Measurements from ENCODE around the gene RNF212.

DNA sequence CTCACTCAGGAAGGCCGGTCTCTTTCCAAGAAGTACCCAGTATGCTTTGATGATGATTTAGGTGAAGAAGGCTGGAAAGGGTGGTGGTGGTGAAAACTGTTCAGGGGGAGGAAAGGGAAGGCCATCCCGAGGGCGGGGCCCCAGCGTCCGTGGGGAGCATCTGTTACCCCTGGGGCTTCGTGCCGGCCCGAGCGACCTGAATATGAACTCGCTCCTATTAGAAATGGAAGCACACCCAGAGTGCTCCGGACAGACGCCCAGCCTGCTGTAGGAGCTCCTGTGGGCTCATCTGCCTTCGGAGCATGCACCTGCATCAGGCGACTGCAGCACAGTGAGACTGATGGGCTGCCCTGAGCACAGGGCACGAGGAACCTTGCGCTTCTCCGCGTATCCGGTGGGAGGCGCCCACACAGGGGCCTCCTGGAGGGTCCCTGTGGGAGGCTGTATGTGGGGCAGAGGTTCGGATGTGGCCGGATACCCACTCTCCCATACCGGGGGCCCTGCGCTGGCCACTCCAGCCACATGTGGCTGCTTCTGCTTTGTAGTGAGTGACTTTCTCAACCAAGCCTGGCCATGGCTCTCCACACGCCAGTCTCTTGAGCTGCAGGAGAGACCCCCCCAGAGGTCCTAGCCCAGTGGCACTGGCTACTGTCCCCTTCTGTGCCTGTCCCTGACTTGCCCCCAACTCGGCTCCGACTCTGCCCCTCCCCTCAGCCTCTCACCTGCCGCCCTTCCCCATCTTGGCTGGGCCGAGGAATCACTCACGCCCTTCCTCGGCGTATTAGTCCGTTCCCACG, 65.2 kb downstream of the RNF212 start:
- TF ChIP-seq, protein P1, sequence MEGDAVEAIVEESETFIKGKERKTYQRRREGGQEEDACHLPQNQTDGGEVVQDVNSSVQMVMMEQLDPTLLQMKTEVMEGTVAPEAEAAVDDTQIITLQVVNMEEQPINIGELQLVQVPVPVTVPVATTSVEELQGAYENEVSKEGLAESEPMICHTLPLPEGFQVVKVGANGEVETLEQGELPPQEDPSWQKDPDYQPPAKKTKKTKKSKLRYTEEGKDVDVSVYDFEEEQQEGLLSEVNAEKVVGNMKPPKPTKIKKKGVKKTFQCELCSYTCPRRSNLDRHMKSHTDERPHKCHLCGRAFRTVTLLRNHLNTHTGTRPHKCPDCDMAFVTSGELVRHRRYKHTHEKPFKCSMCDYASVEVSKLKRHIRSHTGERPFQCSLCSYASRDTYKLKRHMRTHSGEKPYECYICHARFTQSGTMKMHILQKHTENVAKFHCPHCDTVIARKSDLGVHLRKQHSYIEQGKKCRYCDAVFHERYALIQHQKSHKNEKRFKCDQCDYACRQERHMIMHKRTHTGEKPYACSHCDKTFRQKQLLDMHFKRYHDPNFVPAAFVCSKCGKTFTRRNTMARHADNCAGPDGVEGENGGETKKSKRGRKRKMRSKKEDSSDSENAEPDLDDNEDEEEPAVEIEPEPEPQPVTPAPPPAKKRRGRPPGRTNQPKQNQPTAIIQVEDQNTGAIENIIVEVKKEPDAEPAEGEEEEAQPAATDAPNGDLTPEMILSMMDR (IDR thresholded peaks at IDR 0.05), result no peak
- TF ChIP-seq POLR2A (IDR thresholded peaks at IDR 0.05), result no peak

Data from thyroid gland (tissue), 4 donors.